HepG2 (cell line): ENCODE data around the gene NLRC5. TPM values are rescaled to one million over a fixed set of nuclear protein-coding genes. Genes with fewer than 3 reads are reported as not detected.

ENCODE experiments used
- CENPT ChIP-seq: sonication (generic); formaldehyde crosslinking; IDR thresholded peaks from 2 replicates; pipeline ENCODE4 v1.8.0; 2022; ENCODE audit warnings: low read depth, mild to moderate bottlenecking, moderate library complexity, missing genetic modification reagents
- DZIP1 ChIP-seq: sonication (generic); formaldehyde crosslinking; IDR thresholded peaks from 2 replicates; pipeline ENCODE4 v1.5.0; 2020; ENCODE audit warnings: mild to moderate bottlenecking, missing genetic modification reagents
- ETV5 ChIP-seq: IDR thresholded peaks from 2 replicates; pipeline ENCODE4 v1.6.1; 2018; ENCODE audit warnings: missing biosample characterization, missing genetic modification reagents, inconsistent platforms, borderline replicate concordance
- KMT2A ChIP-seq: sonication (generic); formaldehyde crosslinking; IDR thresholded peaks from 2 replicates; pipeline ENCODE4 v1.4.0; 2020; ENCODE audit warnings: missing genetic modification reagents
- PHB2 ChIP-seq: fragments of 450-650 bp; IDR thresholded peaks from 2 replicates; pipeline ENCODE4 v1.6.1; 2018; ENCODE audit not compliant: partially characterized antibody
- PTBP1 ChIP-seq: fragments of 200-400 bp; formaldehyde crosslinking; IDR thresholded peaks from 2 replicates; pipeline ENCODE4 v1.6.1; 2018; ENCODE audit warnings: low read length, low read depth; ENCODE audit not compliant: poor library complexity, severe bottlenecking
- TBP ChIP-seq: sonication (generic); formaldehyde crosslinking; IDR thresholded peaks from 2 replicates; pipeline ENCODE4 v1.5.0; 2020; ENCODE audit warnings: missing genetic modification reagents
- ZFP36 ChIP-seq: fragments of 150-350 bp; IDR thresholded peaks from 2 replicates; pipeline ENCODE4 v1.6.1; 2018; ENCODE audit warnings: borderline replicate concordance, low read length, low read depth; ENCODE audit not compliant: partially characterized antibody
- ZFP37 ChIP-seq: sonication (generic); formaldehyde crosslinking; IDR thresholded peaks from 2 replicates; pipeline ENCODE4 v1.4.0; 2020; ENCODE audit warnings: missing genetic modification reagents, borderline replicate concordance
- ZNF367 ChIP-seq: sonication (generic); formaldehyde crosslinking; IDR thresholded peaks from 2 replicates; pipeline ENCODE4 v1.4.0; 2020; ENCODE audit warnings: missing genetic modification reagents, borderline replicate concordance
- ZNF430 ChIP-seq: sonication (generic); formaldehyde crosslinking; IDR thresholded peaks from 2 replicates; pipeline ENCODE4 v1.9.0; 2021; ENCODE audit warnings: mild to moderate bottlenecking, missing genetic modification reagents
- ZNF724P ChIP-seq: sonication (generic); formaldehyde crosslinking; IDR thresholded peaks from 2 replicates; pipeline ENCODE4 v1.8.0; 2022; ENCODE audit warnings: missing genetic modification reagents, borderline replicate concordance
- ZNF772 ChIP-seq: sonication (generic); formaldehyde crosslinking; IDR thresholded peaks from 2 replicates; pipeline ENCODE4 v1.5.0; 2020; ENCODE audit warnings: mild to moderate bottlenecking, missing genetic modification reagents
- polyA plus RNA-seq, 8 experiments: library from polyadenylated mRNA; depleted of rRNA in 3 of 8; stranded (reverse) in 7 of 8; unstranded in 1 of 8; fragments of >200 nt; fragmentation: Illumina TruSeq in 4 of 8; extraction: Trizol in 4 of 8; gene quantifications; 2 replicates each; pipeline versions ENCODE4 v1.2.1 to v1.2.3, GENCODE V29; 2011 to 2016; ENCODE audit warnings: low read depth in 4 of 8, missing spikeins in 1 of 8, mixed read lengths in 1 of 8; ENCODE audit not compliant: insufficient read depth in 1 of 8
- total RNA-seq, 5 experiments: library from RNA; depleted of rRNA; stranded (reverse); fragments of >200 nt; fragmentation: Illumina TruSeq; extraction: Trizol; gene quantifications; 2 replicates each; pipeline ENCODE4 v1.2.3, GENCODE V29; 2016; ENCODE audit warnings: low read depth in 1 of 5
- TF ChIP-seq, protein P1 (sequence below), 2 experiments: sonication (generic) in 1 of 2; formaldehyde crosslinking in 1 of 2; IDR thresholded peaks; 2 replicates each; pipeline versions ENCODE4 v1.4.0 to v1.6.1; 2018 to 2020; ENCODE audit warnings: missing genetic modification reagents in 2 of 2, borderline replicate concordance in 1 of 2, low read depth in 1 of 2, mild to moderate bottlenecking in 1 of 2, missing biosample characterization in 1 of 2
- TF ChIP-seq, protein P2 (sequence below): sonication (generic); formaldehyde crosslinking; IDR thresholded peaks from 2 replicates; pipeline ENCODE4 v1.5.0; 2020; ENCODE audit warnings: missing genetic modification reagents
- TF ChIP-seq, protein P3 (sequence below): sonication (generic); formaldehyde crosslinking; IDR thresholded peaks from 2 replicates; pipeline ENCODE4 v1.5.1; 2020; ENCODE audit warnings: missing genetic modification reagents, mild to moderate bottlenecking, borderline replicate concordance
- TF ChIP-seq, protein P4 (sequence below): IDR thresholded peaks from 2 replicates; pipeline ENCODE4 v1.6.1; 2012; ENCODE audit warnings: low read length, improper control_type of control experiment

Gene NLRC5
- total and polyA plus RNA-seq, 2 of the 13 experiments (the other 11 are each of a cell fraction or from before 2014, with no cell fraction given), result 6.3 to 12.7 TPM

- TF ChIP-seq, protein P1, sequence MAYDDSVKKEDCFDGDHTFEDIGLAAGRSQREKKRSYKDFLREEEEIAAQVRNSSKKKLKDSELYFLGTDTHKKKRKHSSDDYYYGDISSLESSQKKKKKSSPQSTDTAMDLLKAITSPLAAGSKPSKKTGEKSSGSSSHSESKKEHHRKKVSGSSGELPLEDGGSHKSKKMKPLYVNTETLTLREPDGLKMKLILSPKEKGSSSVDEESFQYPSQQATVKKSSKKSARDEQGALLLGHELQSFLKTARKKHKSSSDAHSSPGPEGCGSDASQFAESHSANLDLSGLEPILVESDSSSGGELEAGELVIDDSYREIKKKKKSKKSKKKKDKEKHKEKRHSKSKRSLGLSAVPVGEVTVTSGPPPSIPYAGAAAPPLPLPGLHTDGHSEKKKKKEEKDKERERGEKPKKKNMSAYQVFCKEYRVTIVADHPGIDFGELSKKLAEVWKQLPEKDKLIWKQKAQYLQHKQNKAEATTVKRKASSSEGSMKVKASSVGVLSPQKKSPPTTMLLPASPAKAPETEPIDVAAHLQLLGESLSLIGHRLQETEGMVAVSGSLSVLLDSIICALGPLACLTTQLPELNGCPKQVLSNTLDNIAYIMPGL (CRISPR knock-in tag; IDR thresholded peaks at IDR 0.05; ENCODE audit: borderline replicate concordance in 1 of 2, low read depth in 1 of 2), result peak in 1 of 2 experiments; percentile 59; a peak in 1 of 4 replicates
- TF ChIP-seq ZNF724P, result no peak
- TF ChIP-seq CENPT (CRISPR knock-in tag), result no peak
- no peak for TF ChIP-seq ZFP37 (CRISPR knock-in tag)
- TF ChIP-seq ZFP36, result no peak
- no peak for TF ChIP-seq ZNF772
- no peak for TF ChIP-seq PTBP1
- TF ChIP-seq ZNF367, result no peak
- TF ChIP-seq, protein P2, sequence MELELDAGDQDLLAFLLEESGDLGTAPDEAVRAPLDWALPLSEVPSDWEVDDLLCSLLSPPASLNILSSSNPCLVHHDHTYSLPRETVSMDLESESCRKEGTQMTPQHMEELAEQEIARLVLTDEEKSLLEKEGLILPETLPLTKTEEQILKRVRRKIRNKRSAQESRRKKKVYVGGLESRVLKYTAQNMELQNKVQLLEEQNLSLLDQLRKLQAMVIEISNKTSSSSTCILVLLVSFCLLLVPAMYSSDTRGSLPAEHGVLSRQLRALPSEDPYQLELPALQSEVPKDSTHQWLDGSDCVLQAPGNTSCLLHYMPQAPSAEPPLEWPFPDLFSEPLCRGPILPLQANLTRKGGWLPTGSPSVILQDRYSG, result no peak
- no peak for TF ChIP-seq DZIP1
- no peak for TF ChIP-seq PHB2
- TF ChIP-seq ETV5, result peak; percentile 15; the same call in 1 of the 2 replicates
- no peak for TF ChIP-seq ZNF430 (CRISPR knock-in tag)
- TF ChIP-seq, protein P3, sequence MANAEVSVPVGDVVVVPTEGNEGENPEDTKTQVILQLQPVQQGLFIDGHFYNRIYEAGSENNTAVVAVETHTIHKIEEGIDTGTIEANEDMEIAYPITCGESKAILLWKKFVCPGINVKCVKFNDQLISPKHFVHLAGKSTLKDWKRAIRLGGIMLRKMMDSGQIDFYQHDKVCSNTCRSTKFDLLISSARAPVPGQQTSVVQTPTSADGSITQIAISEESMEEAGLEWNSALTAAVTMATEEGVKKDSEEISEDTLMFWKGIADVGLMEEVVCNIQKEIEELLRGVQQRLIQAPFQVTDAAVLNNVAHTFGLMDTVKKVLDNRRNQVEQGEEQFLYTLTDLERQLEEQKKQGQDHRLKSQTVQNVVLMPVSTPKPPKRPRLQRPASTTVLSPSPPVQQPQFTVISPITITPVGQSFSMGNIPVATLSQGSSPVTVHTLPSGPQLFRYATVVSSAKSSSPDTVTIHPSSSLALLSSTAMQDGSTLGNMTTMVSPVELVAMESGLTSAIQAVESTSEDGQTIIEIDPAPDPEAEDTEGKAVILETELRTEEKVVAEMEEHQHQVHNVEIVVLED (CRISPR knock-in tag), result peak; percentile 31; the same call in 1 of the 2 replicates
- TF ChIP-seq TBP (CRISPR knock-in tag), result no peak
- TF ChIP-seq, protein P4, sequence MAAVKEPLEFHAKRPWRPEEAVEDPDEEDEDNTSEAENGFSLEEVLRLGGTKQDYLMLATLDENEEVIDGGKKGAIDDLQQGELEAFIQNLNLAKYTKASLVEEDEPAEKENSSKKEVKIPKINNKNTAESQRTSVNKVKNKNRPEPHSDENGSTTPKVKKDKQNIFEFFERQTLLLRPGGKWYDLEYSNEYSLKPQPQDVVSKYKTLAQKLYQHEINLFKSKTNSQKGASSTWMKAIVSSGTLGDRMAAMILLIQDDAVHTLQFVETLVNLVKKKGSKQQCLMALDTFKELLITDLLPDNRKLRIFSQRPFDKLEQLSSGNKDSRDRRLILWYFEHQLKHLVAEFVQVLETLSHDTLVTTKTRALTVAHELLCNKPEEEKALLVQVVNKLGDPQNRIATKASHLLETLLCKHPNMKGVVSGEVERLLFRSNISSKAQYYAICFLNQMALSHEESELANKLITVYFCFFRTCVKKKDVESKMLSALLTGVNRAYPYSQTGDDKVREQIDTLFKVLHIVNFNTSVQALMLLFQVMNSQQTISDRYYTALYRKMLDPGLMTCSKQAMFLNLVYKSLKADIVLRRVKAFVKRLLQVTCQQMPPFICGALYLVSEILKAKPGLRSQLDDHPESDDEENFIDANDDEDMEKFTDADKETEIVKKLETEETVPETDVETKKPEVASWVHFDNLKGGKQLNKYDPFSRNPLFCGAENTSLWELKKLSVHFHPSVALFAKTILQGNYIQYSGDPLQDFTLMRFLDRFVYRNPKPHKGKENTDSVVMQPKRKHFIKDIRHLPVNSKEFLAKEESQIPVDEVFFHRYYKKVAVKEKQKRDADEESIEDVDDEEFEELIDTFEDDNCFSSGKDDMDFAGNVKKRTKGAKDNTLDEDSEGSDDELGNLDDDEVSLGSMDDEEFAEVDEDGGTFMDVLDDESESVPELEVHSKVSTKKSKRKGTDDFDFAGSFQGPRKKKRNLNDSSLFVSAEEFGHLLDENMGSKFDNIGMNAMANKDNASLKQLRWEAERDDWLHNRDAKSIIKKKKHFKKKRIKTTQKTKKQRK, result no peak
- TF ChIP-seq KMT2A (CRISPR knock-in tag), result 0 out of 2 replicates have a peak, but pooled peaks have one; percentile 12
Measured at GRCh38 chr16:56950881-56951771, 38.2 kb upstream of the NLRC5 start (continued).
